HepG2 (cell line): ENCODE measurements around the gene KRTDAP. TPM values are rescaled to one million over a fixed set of nuclear protein-coding genes. Genes with fewer than 3 reads are reported as not detected.

ENCODE experiments used
- ATAC-seq: fragments of 200-7000 bp; cut with Tn5 transposase; 3 replicates; pipeline ENCODE4 v1.9.1; 2020; ENCODE audit warnings: mild to moderate bottlenecking, moderate library complexity
- BruUV-seq: library from RNA; stranded (reverse); fragments of 400-500 nt; replicated peaks from 2 replicates; lab custom pipeline; 2021; lab: Mats Ljungman, UMichigan
- CTCF ChIA-PET: fragments of 300-600 bp; formaldehyde crosslinking; extraction: SDS; loops from one replicate; lab custom pipeline; 2021; ENCODE audit warnings: low total read pairs, inconsistent platforms, low intra/inter-chr PET ratio; lab: Yijun Ruan, JAX
- POLR2A ChIA-PET: fragments of 350-600 bp; sonication (Branson Sonifier 250); formaldehyde crosslinking; loops from one replicate; lab custom pipeline; 2020; ENCODE audit warnings: antibody characterized with exemption, inconsistent platforms; lab: Yijun Ruan, JAX
- DNase-seq: peaks from one replicate; pipeline ENCODE4 v3.0.0-alpha.2; 2015; ENCODE audit warnings: low spot score
- FAIRE-seq: peaks from 3 replicates; lab custom pipeline; 2011; peaks lifted over from hg19 to GRCh38; lab: Jason Lieb, UNC
- H2AFZ ChIP-seq: one replicate; pipeline ENCODE4 v1.6.1; 2011; ENCODE audit warnings: low read length, inconsistent platforms
- H3K27ac ChIP-seq: fragments of 300-600 bp; 3 replicates; pipeline ENCODE4 v1.8.0; 2011; ENCODE audit warnings: mixed run types, mild to moderate bottlenecking, mixed read lengths, low read length, inconsistent platforms; ENCODE audit not compliant: insufficient read depth; ENCODE audit errors: extremely low read length
- H3K27me3 ChIP-seq, 2 experiments: fragments of 200-600 bp in 1 of 2; 2 replicates in 1 of 2; 3 replicates in 1 of 2; pipeline versions ENCODE4 v1.6.0 to v1.8.0; 2011; ENCODE audit warnings: low read length in 2 of 2, mild to moderate bottlenecking in 2 of 2, moderate library complexity in 2 of 2, inconsistent platforms in 1 of 2; ENCODE audit not compliant: insufficient read depth in 2 of 2, control insufficient read depth in 1 of 2
- H3K36me3 ChIP-seq, 2 experiments: fragments of 200-600 bp in 1 of 2; replicated peaks in 1 of 2; 2 replicates in 1 of 2; 3 replicates in 1 of 2; pipeline versions ENCODE4 v1.5.1 to v1.8.0; 2011; ENCODE audit warnings: low read length in 2 of 2, inconsistent platforms in 1 of 2; ENCODE audit not compliant: insufficient read depth in 2 of 2, control insufficient read depth in 1 of 2
- H3K4me1 ChIP-seq: 2 replicates; pipeline ENCODE4 v1.5.1; 2012; ENCODE audit warnings: low read length, inconsistent platforms; ENCODE audit not compliant: insufficient read depth
- H3K4me2 ChIP-seq: 2 replicates; pipeline ENCODE4 v1.6.0; 2011; ENCODE audit warnings: low read depth, low read length, inconsistent platforms
- H3K4me3 ChIP-seq, 3 experiments: fragments of 200-600 bp in 1 of 3; sonication (generic), shearing (Covaris generic) in 1 of 3; replicated peaks in 1 of 3; 2 replicates each; pipeline ENCODE4 v1.5.1; 2011 to 2016; ENCODE audit warnings: low read length in 3 of 3, inconsistent platforms in 2 of 3, low read depth in 2 of 3, mild to moderate bottlenecking in 2 of 3, control low read depth in 1 of 3, mixed read lengths in 1 of 3; ENCODE audit not compliant: insufficient read depth in 1 of 3
- H3K79me2 ChIP-seq: one replicate; pipeline ENCODE4 v1.6.1; 2011; ENCODE audit warnings: low read length, inconsistent platforms; ENCODE audit not compliant: insufficient read depth
- H3K9ac ChIP-seq: 2 replicates; pipeline ENCODE4 v1.6.0; 2011; ENCODE audit warnings: mild to moderate bottlenecking, low read depth, low read length, inconsistent platforms; ENCODE audit not compliant: insufficient read depth
- H3K9me3 ChIP-seq: 2 replicates; pipeline ENCODE4 v1.5.1; 2012; ENCODE audit warnings: mild to moderate bottlenecking, low read length
- H4K20me1 ChIP-seq: 2 replicates; pipeline ENCODE4 v1.6.0; 2011; ENCODE audit warnings: inconsistent platforms, mild to moderate bottlenecking, low read length, moderate library complexity; ENCODE audit not compliant: insufficient read depth
- CBFB ChIP-seq: sonication (generic); formaldehyde crosslinking; IDR thresholded peaks from 2 replicates; pipeline ENCODE4 v1.4.0; 2020; ENCODE audit warnings: missing genetic modification reagents
- CEBPB ChIP-seq: IDR thresholded peaks from 2 replicates; pipeline ENCODE4 v1.6.1; 2011; ENCODE audit warnings: low read depth, low read length, improper control_type of control experiment, borderline replicate concordance
- NFKB2 ChIP-seq: sonication (generic); formaldehyde crosslinking; IDR thresholded peaks from 2 replicates; pipeline ENCODE4 v1.4.0; 2020; ENCODE audit warnings: missing genetic modification reagents, borderline replicate concordance
- PLRG1 ChIP-seq: fragments of 450-650 bp; conservative IDR thresholded peaks from 2 replicates; pipeline ENCODE4 v1.6.1; 2016
- SAP130 ChIP-seq: IDR thresholded peaks from 2 replicates; pipeline ENCODE4 v1.6.1; 2016; ENCODE audit warnings: low read depth
- TCF7 ChIP-seq: sonication (generic); IDR thresholded peaks from 2 replicates; pipeline ENCODE4 v1.6.1; 2016; ENCODE audit warnings: antibody characterized with exemption, low read depth
- TGIF2 ChIP-seq: IDR thresholded peaks from 2 replicates; pipeline ENCODE4 v1.6.1; 2016; ENCODE audit warnings: control low read depth, missing compliant biosample characterization
- TMF1 ChIP-seq: sonication (generic); formaldehyde crosslinking; IDR thresholded peaks from 2 replicates; pipeline ENCODE4 v1.8.1; 2022; ENCODE audit warnings: low read depth, missing genetic modification reagents
- ZNF10 ChIP-seq: sonication (generic); formaldehyde crosslinking; IDR thresholded peaks from 2 replicates; pipeline ENCODE4 v1.4.0; 2020; ENCODE audit warnings: mild to moderate bottlenecking, low read depth, missing genetic modification reagents, borderline replicate concordance
- ZNF263 ChIP-seq: sonication (generic); formaldehyde crosslinking; IDR thresholded peaks from 2 replicates; pipeline ENCODE4 v1.4.0; 2020; ENCODE audit warnings: missing genetic modification reagents
- ZNF296 ChIP-seq: sonication (generic); formaldehyde crosslinking; conservative IDR thresholded peaks from 2 replicates; pipeline ENCODE4 v1.5.0; 2020; ENCODE audit warnings: mild to moderate bottlenecking, missing genetic modification reagents
- ZNF34 ChIP-seq: sonication (generic); formaldehyde crosslinking; IDR thresholded peaks from 2 replicates; pipeline ENCODE4 v1.4.0; 2020; ENCODE audit warnings: mild to moderate bottlenecking, missing genetic modification reagents, borderline replicate concordance
- ZNF501 ChIP-seq: sonication (generic); formaldehyde crosslinking; IDR thresholded peaks from 2 replicates; pipeline ENCODE4 v1.5.1; 2020; ENCODE audit warnings: mild to moderate bottlenecking, moderate library complexity, missing genetic modification reagents
- ZNF770 ChIP-seq: sonication (generic); formaldehyde crosslinking; IDR thresholded peaks from 2 replicates; pipeline ENCODE4 v1.5.0; 2020; ENCODE audit warnings: mild to moderate bottlenecking, missing genetic modification reagents
- WGBS: methylation state at CpG from one replicate; pipeline ENCODE4 v1.1.6; 2017; ENCODE audit warnings: low lambda C conversion rate; 5-methylcytosine and 5-hydroxymethylcytosine counted together
- in situ Hi-C: cut with HindIII; loops from 2 replicates; pipeline ENCODE4 v1.10.0; 2017; ENCODE audit warnings: low pct_unique_long_range_greater_than_20kb; ENCODE audit not compliant: extremely low pct_ligation_motif_present
- intact Hi-C: fragments of 100-400 bp; cut with micrococcal nuclease; formaldehyde crosslinking; loops from one replicate; pipeline ENCODE4 v1.10.0; 2022; ENCODE audit not compliant: unreplicated experiment
- polyA plus RNA-seq, 8 experiments: library from polyadenylated mRNA; depleted of rRNA in 3 of 8; stranded (reverse) in 7 of 8; unstranded in 1 of 8; fragments of >200 nt; fragmentation: Illumina TruSeq in 4 of 8; extraction: Trizol in 4 of 8; gene quantifications; 2 replicates each; pipeline versions ENCODE4 v1.2.1 to v1.2.3, GENCODE V29; 2011 to 2016; ENCODE audit warnings: low read depth in 4 of 8, missing spikeins in 1 of 8, mixed read lengths in 1 of 8; ENCODE audit not compliant: insufficient read depth in 1 of 8
- total RNA-seq, 5 experiments: library from RNA; depleted of rRNA; stranded (reverse); fragments of >200 nt; fragmentation: Illumina TruSeq; extraction: Trizol; gene quantifications; 2 replicates each; pipeline ENCODE4 v1.2.3, GENCODE V29; 2016; ENCODE audit warnings: low read depth in 1 of 5
- TF ChIP-seq, protein P1 (sequence below): sonication (generic); formaldehyde crosslinking; IDR thresholded peaks from 2 replicates; pipeline ENCODE4 v1.5.0; 2020; ENCODE audit warnings: missing genetic modification reagents

The KRTDAP gene
- total and polyA plus RNA-seq, 2 of the 13 experiments (the other 11 are each of a cell fraction or from before 2014, with no cell fraction given): 0.86 to 1.5 TPM

GRCh38 chr19:35507561-35507960 lies 17.3 kb upstream of the KRTDAP start:
- no peak overlapping the region for H3K4me2 ChIP-seq
- no peak for FAIRE-seq
- CTCF ChIA-PET: no interaction called here
- no peak for DNase-seq
- peaks cover 37% of the 10 kb centered on the region for H3K4me1 ChIP-seq
- no peak overlapping the region for H3K4me3 ChIP-seq
- no peak overlapping the region for H2AFZ ChIP-seq
- POLR2A ChIA-PET: interaction anchor here (1.1 to 1.6 kb wide), 3 partner anchors 10 to 40 kb away, joined by 3 read pairs; no protein-coding TSS in a partner anchor
- H3K36me3 ChIP-seq: peaks cover 3 to 5% of the 10 kb centered on the region in 2 experiments; a peak in 3 of 5 replicates
- H4K20me1 ChIP-seq: no peaks in the 10 kb centered on the region
- 95% methylated on average over 11 of the region's 11 CpGs for WGBS
- TF ChIP-seq ZNF10 (CRISPR knock-in tag) (no peak), ZNF34 (CRISPR knock-in tag) (no peak), PLRG1 (no peak), SAP130 (no peak), TCF7 (no peak), NFKB2 (CRISPR knock-in tag) (no peak), CBFB (no peak), ZNF770 (CRISPR knock-in tag) (no peak), ZNF501 (CRISPR knock-in tag) (no peak), ZNF296 (CRISPR knock-in tag) (no peak), TGIF2 (CRISPR knock-in tag) (no peak), CEBPB (no peak), TMF1 (CRISPR knock-in tag) (no peak), ZNF263 (CRISPR knock-in tag) (no peak)
- TF ChIP-seq, protein P1, sequence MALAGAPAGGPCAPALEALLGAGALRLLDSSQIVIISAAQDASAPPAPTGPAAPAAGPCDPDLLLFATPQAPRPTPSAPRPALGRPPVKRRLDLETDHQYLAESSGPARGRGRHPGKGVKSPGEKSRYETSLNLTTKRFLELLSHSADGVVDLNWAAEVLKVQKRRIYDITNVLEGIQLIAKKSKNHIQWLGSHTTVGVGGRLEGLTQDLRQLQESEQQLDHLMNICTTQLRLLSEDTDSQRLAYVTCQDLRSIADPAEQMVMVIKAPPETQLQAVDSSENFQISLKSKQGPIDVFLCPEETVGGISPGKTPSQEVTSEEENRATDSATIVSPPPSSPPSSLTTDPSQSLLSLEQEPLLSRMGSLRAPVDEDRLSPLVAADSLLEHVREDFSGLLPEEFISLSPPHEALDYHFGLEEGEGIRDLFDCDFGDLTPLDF (CRISPR knock-in tag): no peak
- no peaks in the 10 kb centered on the region for H3K9me3 ChIP-seq
- H3K79me2 ChIP-seq: no peaks in the 10 kb centered on the region
- no peak overlapping the region for H3K9ac ChIP-seq
- H3K27ac ChIP-seq: no peak overlapping the region
- in situ Hi-C loops: no loop called here
- peaks cover 1 to 12% of the 10 kb centered on the region in 2 experiments; a peak in 2 of 5 replicates for H3K27me3 ChIP-seq
- ATAC-seq: no peak
- intact Hi-C loops: no loop called here
- BruUV-seq: no TSS peak
